HEK293T (cell line): ENCODE measurements around the gene FAF2.
A peak's percentile ranks its signal among the peaks of the same experiment; 100 is the strongest.
"Not testable (repeated sequence)": the region's sequence is repeated elsewhere in the genome, so short reads cannot be mapped to it uniquely, and the experiment has no call there.

ENCODE experiments used
- CTCF ChIA-PET: fragments of 350-600 bp; formaldehyde crosslinking; extraction: SDS; loops from one replicate; lab custom pipeline; 2021; ENCODE audit warnings: antibody characterized with exemption, inconsistent platforms; lab: Yijun Ruan, JAX
- POLR2A ChIA-PET: fragments of 350-600 bp; formaldehyde crosslinking; extraction: SDS; loops from one replicate; lab custom pipeline; 2020; ENCODE audit warnings: antibody characterized with exemption, inconsistent platforms; lab: Yijun Ruan, JAX
- DNase-seq: peaks from one replicate; pipeline ENCODE4 v3.0.0; 2012; ENCODE audit warnings: mixed read lengths; ENCODE audit errors: extremely low spot score
- ARNT ChIP-seq: fragments of 450-650 bp; IDR thresholded peaks from 2 replicates; pipeline ENCODE4 v1.6.1; 2017; ENCODE audit warnings: mild to moderate bottlenecking
- BHLHE40 ChIP-seq: fragments of 450-650 bp; IDR thresholded peaks from 2 replicates; pipeline ENCODE4 v1.6.1; 2016; ENCODE audit warnings: mild to moderate bottlenecking, moderate library complexity, borderline replicate concordance
- CTBP1 ChIP-seq: fragments of 450-650 bp; IDR thresholded peaks from 2 replicates; pipeline ENCODE4 v1.6.1; 2016; ENCODE audit warnings: borderline replicate concordance
- ELF4 ChIP-seq: fragments of 450-650 bp; IDR thresholded peaks from 2 replicates; pipeline ENCODE4 v1.6.1; 2017; ENCODE audit warnings: antibody characterized with exemption
- FOXA1 ChIP-seq: fragments of 450-650 bp; IDR thresholded peaks from 2 replicates; pipeline ENCODE4 v1.6.1; 2016; ENCODE audit warnings: mild to moderate bottlenecking
- FOXK2 ChIP-seq: fragments of 450-650 bp; IDR thresholded peaks from 2 replicates; pipeline ENCODE4 v1.6.1; 2016; ENCODE audit warnings: mild to moderate bottlenecking
- FOXM1 ChIP-seq: fragments of 450-650 bp; IDR thresholded peaks from 2 replicates; pipeline ENCODE4 v1.6.1; 2017; ENCODE audit warnings: mild to moderate bottlenecking, borderline replicate concordance
- HDGF ChIP-seq: fragments of 450-650 bp; IDR thresholded peaks from 2 replicates; pipeline ENCODE4 v1.6.1; 2017; ENCODE audit warnings: antibody characterized with exemption, borderline replicate concordance
- L3MBTL2 ChIP-seq: fragments of 450-650 bp; conservative IDR thresholded peaks from 2 replicates; pipeline ENCODE4 v1.6.1; 2016; ENCODE audit warnings: mild to moderate bottlenecking
- LEF1 ChIP-seq: fragments of 450-650 bp; IDR thresholded peaks from 2 replicates; pipeline ENCODE4 v1.6.1; 2017; ENCODE audit warnings: mild to moderate bottlenecking, borderline replicate concordance
- NFRKB ChIP-seq: fragments of 450-650 bp; IDR thresholded peaks from 2 replicates; pipeline ENCODE4 v1.6.1; 2016; ENCODE audit warnings: mild to moderate bottlenecking, moderate library complexity
- SP1 ChIP-seq: fragments of 450-650 bp; IDR thresholded peaks from 2 replicates; pipeline ENCODE4 v1.6.1; 2017
- SUZ12 ChIP-seq: fragments of 450-650 bp; IDR thresholded peaks from 2 replicates; pipeline ENCODE4 v1.6.1; 2016; ENCODE audit warnings: mild to moderate bottlenecking
- TARDBP ChIP-seq: fragments of 450-650 bp; IDR thresholded peaks from 2 replicates; pipeline ENCODE4 v1.6.1; 2016
- ZNF384 ChIP-seq: fragments of 450-650 bp; IDR thresholded peaks from 2 replicates; pipeline ENCODE4 v1.6.1; 2016
- TF ChIP-seq, protein P1 (sequence below): fragments of 450-650 bp; IDR thresholded peaks from 2 replicates; pipeline ENCODE4 v1.6.1; 2016

The FAF2 gene

GRCh38 chr5:176436656-176437055 is 11.5 kb upstream of the FAF2 start:
- CTCF ChIA-PET = no interaction called here

GRCh38 chr5:176438959-176439757 is 9.0 kb upstream of the FAF2 start:
- ChIA-PET CTCF (interaction anchor here (0.7 to 1.0 kb wide), 2 partner anchors 9 to 461 kb away, joined by 3 to 5 read pairs; no protein-coding TSS in a partner anchor), POLR2A (interaction anchor here (0.8 kb wide), 1 partner anchor 9 kb away, joined by 4 read pairs; the partner anchor contains the start of gene FAF2)
- TF ChIP-seq SUZ12 (no peak), ZNF384 (no peak), BHLHE40 (no peak), FOXM1 (no peak), ELF4 (no peak), SP1 (no peak), L3MBTL2 (no peak), FOXK2 (no peak)
- TF ChIP-seq, protein P1, sequence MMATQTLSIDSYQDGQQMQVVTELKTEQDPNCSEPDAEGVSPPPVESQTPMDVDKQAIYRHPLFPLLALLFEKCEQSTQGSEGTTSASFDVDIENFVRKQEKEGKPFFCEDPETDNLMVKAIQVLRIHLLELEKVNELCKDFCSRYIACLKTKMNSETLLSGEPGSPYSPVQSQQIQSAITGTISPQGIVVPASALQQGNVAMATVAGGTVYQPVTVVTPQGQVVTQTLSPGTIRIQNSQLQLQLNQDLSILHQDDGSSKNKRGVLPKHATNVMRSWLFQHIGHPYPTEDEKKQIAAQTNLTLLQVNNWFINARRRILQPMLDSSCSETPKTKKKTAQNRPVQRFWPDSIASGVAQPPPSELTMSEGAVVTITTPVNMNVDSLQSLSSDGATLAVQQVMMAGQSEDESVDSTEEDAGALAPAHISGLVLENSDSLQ = no peak
- no peak for DNase-seq

More at GRCh38 chr5:176436656-176437055, 11.5 kb upstream of the FAF2 start:
- no peak for DNase-seq
- POLR2A ChIA-PET = no interaction called here
- TF ChIP-seq LEF1 = no peak
- TF ChIP-seq TARDBP = no peak
- no peak for TF ChIP-seq ZNF384
- no peak for TF ChIP-seq ARNT
- TF ChIP-seq, protein P1 = no peak
- TF ChIP-seq SUZ12 = no peak
- TF ChIP-seq FOXK2 = no peak
- TF ChIP-seq FOXA1 = no peak
- TF ChIP-seq NFRKB = no peak
- TF ChIP-seq ELF4 = no peak
- no peak for TF ChIP-seq BHLHE40
- no peak for TF ChIP-seq FOXM1
- TF ChIP-seq HDGF = no peak
- no peak for TF ChIP-seq L3MBTL2
- no peak for TF ChIP-seq CTBP1
- TF ChIP-seq SP1 = no peak

DNA sequence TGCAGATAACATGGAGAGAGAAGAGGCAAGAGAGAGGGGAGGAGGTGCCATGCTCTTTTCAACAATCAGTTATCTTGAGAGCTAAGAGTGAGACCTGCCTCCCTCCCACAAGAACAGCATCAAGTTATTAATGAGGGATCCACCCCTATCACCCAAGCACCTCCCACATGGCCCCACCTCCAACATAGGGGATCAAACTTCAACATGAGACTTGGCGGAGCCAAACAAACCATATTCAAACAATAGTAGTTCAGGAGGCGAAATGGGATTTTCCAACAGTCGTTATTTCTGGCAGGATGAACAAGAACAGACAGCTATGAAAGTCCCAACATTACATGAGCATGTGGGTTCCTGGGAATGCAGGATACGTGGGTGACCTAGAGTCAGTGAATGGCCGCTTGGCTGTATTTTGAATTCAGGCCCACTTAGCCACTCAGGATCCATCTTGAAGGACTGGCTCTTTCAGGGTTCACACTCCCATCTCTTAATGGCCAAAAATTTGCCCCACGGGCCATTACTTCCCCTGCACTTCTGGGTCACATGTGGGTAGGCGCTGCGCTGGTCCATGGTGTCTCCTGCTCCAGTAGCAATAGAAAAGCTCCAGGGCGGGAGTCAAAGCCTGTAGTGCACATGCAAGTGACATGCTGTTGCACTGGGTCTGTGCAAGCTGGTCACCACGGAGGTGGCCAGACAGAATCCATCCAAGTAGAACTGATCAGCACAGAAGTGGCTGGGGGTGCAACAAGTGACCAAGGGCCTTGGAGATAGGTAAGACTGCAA is 7.1 kb upstream of the FAF2 start:
- no peak for DNase-seq
- no peak for TF ChIP-seq HDGF
- no peak for TF ChIP-seq ARNT
- TF ChIP-seq FOXK2 = no peak
- TF ChIP-seq, protein P1 = no peak
- ChIA-PET CTCF (interaction anchor here (0.6 kb wide), 2 partner anchors 32 to 40 kb away, joined by 3 to 4 read pairs; no protein-coding TSS in a partner anchor), POLR2A (no interaction called here)

- POLR2A ChIA-PET = no interaction called here
- DNase-seq = peak; percentile 18
- TF ChIP-seq ARNT = no peak
- TF ChIP-seq ZNF384 = no peak
- TF ChIP-seq SUZ12 = no peak
- no peak for TF ChIP-seq HDGF
- no peak for TF ChIP-seq FOXK2
- TF ChIP-seq L3MBTL2 = no peak
- CTCF ChIA-PET = interaction anchor here (0.6 kb wide), 1 partner anchor 39 kb away, joined by 4 read pairs; no protein-coding TSS in a partner anchor
These were observed 6.3 kb upstream of the FAF2 start for GRCh38 chr5:176441921-176442323.

DNA sequence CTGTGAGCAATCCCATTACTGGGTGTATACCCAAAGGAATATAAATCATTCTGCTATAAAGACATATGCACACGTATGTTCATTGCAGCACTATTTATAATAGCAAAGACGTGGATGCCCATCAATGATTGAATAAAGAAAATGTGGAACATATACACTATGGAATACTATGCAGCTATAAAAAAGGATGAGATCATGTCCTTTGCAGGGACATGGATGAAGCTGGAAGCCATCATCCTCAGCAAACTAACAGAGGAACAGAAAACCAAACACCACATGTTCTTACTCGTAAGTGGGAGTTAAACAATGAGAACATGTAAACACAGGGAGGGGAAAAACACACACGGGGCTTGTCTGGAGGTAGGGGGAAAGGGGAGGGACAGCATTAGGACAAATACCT is 5.3 kb upstream of the FAF2 start:
- POLR2A ChIA-PET = not testable (repeated sequence)

GRCh38 chr5:176444742-176445141 is 3.4 kb upstream of the FAF2 start:
- TF ChIP-seq LEF1 = no peak
- no peak for TF ChIP-seq NFRKB
- TF ChIP-seq ARNT = no peak
- TF ChIP-seq ZNF384 = no peak
- no peak for TF ChIP-seq FOXK2
- no peak for TF ChIP-seq SP1
- TF ChIP-seq SUZ12 = no peak
- TF ChIP-seq BHLHE40 = no peak
- no peak for TF ChIP-seq FOXA1
- TF ChIP-seq FOXM1 = no peak
- no peak for DNase-seq
- CTCF ChIA-PET = no interaction called here
- POLR2A ChIA-PET = no interaction called here

More for the DNA sequence above, 5.3 kb upstream of the FAF2 start:
- DNase-seq = not testable (repeated sequence)
- CTCF ChIA-PET = interaction anchor here (0.6 kb wide), 1 partner anchor 18 kb away, joined by 3 read pairs; no protein-coding TSS in a partner anchor
